HG02970 (cell line): Measurements from ENCODE around the gene CDH13.

Experiments used
- ATAC-seq: cut with Tn5 transposase; IDR thresholded peaks from one replicate; pipeline ENCODE4 v1.9.1; 2021; ENCODE audit warnings: mild to moderate bottlenecking, moderate library complexity, moderate number of reproducible peaks; ENCODE audit not compliant: unreplicated experiment, low FRiP score

The CDH13 gene

GRCh38 chr16:82682767-82683166, 56.0 kb downstream of the CDH13 start:
- no peak for ATAC-seq

GRCh38 chr16:82684256-82684655, 57.5 kb downstream of the CDH13 start:
- no peak for ATAC-seq

- ATAC-seq = no peak
Measured at GRCh38 chr16:82685526-82685925, 58.8 kb downstream of the CDH13 start.

- no peak for ATAC-seq
Measured at GRCh38 chr16:82694239-82694874, 67.6 kb downstream of the CDH13 start.

- ATAC-seq = no peak
Measured at GRCh38 chr16:82695806-82696205, 69.0 kb downstream of the CDH13 start.

- ATAC-seq = no peak
Measured at GRCh38 chr16:82699260-82699659, 72.5 kb downstream of the CDH13 start.

GRCh38 chr16:82699711-82700495, 73.1 kb downstream of the CDH13 start:
- no peak for ATAC-seq

GRCh38 chr16:82700541-82701235, 73.9 kb downstream of the CDH13 start:
- ATAC-seq = no peak

- ATAC-seq = no peak
Measured at GRCh38 chr16:82701442-82701955, 74.7 kb downstream of the CDH13 start.

GRCh38 chr16:82703161-82703560, 76.4 kb downstream of the CDH13 start:
- ATAC-seq = no peak

GRCh38 chr16:82703871-82704768, 77.4 kb downstream of the CDH13 start:
- ATAC-seq = no peak

- no peak for ATAC-seq
Measured at GRCh38 chr16:82709987-82710386, 83.2 kb downstream of the CDH13 start.

- no peak for ATAC-seq
Measured at GRCh38 chr16:82713778-82714177, 87.0 kb downstream of the CDH13 start.

- ATAC-seq = no peak
Measured at GRCh38 chr16:82715160-82715559, 88.4 kb downstream of the CDH13 start.

- no peak for ATAC-seq
Measured at GRCh38 chr16:82715833-82716232, 89.1 kb downstream of the CDH13 start.

- no peak for ATAC-seq
Measured at GRCh38 chr16:82716361-82716855, 89.6 kb downstream of the CDH13 start.

- no peak for ATAC-seq
Measured at GRCh38 chr16:82720414-82720813, 93.6 kb downstream of the CDH13 start.

- no peak for ATAC-seq
Measured at GRCh38 chr16:82726306-82726705, 99.5 kb downstream of the CDH13 start.

- ATAC-seq = no peak
Measured at GRCh38 chr16:82728901-82729300, 102.1 kb downstream of the CDH13 start.

- ATAC-seq = no peak
Measured at GRCh38 chr16:82730901-82731300, 104.1 kb downstream of the CDH13 start.
